Liver (tissue), 3 donors: ENCODE data around the gene PTP4A1.

Experiments
- ATF3 ChIP-seq: IDR thresholded peaks from 2 replicates; pipeline ENCODE4 v1.6.1; 2016; ENCODE audit warnings: antibody characterized with exemption
- CTCF ChIP-seq: fragments of 150-350 bp; IDR thresholded peaks from 2 replicates; pipeline ENCODE4 v1.5.1; 2017; ENCODE audit warnings: improper control_type of control experiment, low read depth, low read length; ENCODE audit not compliant: missing input control
- EGR1 ChIP-seq, 2 donors: IDR thresholded peaks; 2 replicates each; pipeline ENCODE4 v1.6.1; 2016 to 2018; ENCODE audit warnings: antibody characterized with exemption in 2 of 2, low read depth in 2 of 2
- FOXA1 ChIP-seq: IDR thresholded peaks from 2 replicates; pipeline ENCODE4 v1.6.1; 2016; ENCODE audit warnings: antibody characterized with exemption
- MAX ChIP-seq: IDR thresholded peaks from 2 replicates; pipeline ENCODE4 v1.6.1; 2016; ENCODE audit warnings: antibody characterized with exemption
- NR2F2 ChIP-seq: IDR thresholded peaks from 2 replicates; pipeline ENCODE4 v1.6.1; 2016; ENCODE audit warnings: antibody characterized with exemption
- RAD21 ChIP-seq, 2 donors: IDR thresholded peaks; 2 replicates each; pipeline ENCODE4 v1.6.1; 2016; ENCODE audit warnings: antibody characterized with exemption in 2 of 2, mild to moderate bottlenecking in 2 of 2
- REST ChIP-seq: IDR thresholded peaks from 2 replicates; pipeline ENCODE4 v1.6.1; 2016; ENCODE audit warnings: antibody characterized with exemption, mild to moderate bottlenecking
- RXRA ChIP-seq, 2 donors: IDR thresholded peaks; 2 replicates each; pipeline ENCODE4 v1.6.1; 2017 to 2018; ENCODE audit warnings: antibody characterized with exemption in 2 of 2, mild to moderate bottlenecking in 1 of 2
- SP1 ChIP-seq: IDR thresholded peaks from 2 replicates; pipeline ENCODE4 v1.6.1; 2018; ENCODE audit warnings: antibody characterized with exemption, mild to moderate bottlenecking
- YY1 ChIP-seq: IDR thresholded peaks from 2 replicates; pipeline ENCODE4 v1.6.1; 2016; ENCODE audit warnings: antibody characterized with exemption, mild to moderate bottlenecking
- donor health status: healthy.
- donor health status: healthy.

GRCh38 chr6:63610944-63611343, 38.7 kb downstream of the PTP4A1 start:
- TF ChIP-seq CTCF (no peak), REST (no peak), RAD21 (IDR thresholded peaks at IDR 0.05) (no peak), ATF3 (no peak), SP1 (no peak), YY1 (no peak), MAX (no peak), EGR1 (IDR thresholded peaks at IDR 0.05; ENCODE audit: low read depth in 2 of 2) (no peak), RXRA (IDR thresholded peaks at IDR 0.05) (no peak), FOXA1 (no peak), NR2F2 (no peak)
